PC-9 (cell line): ENCODE data around the gene STK26.

Experiments used
- EZH2 ChIP-seq: fragments of 200-600 bp; sonication (generic); IDR thresholded peaks from 2 replicates; pipeline ENCODE4 v1.8.0; 2017; ENCODE audit warnings: antibody characterized with exemption, low read depth
- TF ChIP-seq, protein P1 (sequence below): fragments of 200-600 bp; sonication (generic); conservative IDR thresholded peaks from 2 replicates; pipeline ENCODE4 v1.6.1; 2017; ENCODE audit warnings: mixed run types, antibody characterized with exemption, mild to moderate bottlenecking, moderate library complexity

DNA sequence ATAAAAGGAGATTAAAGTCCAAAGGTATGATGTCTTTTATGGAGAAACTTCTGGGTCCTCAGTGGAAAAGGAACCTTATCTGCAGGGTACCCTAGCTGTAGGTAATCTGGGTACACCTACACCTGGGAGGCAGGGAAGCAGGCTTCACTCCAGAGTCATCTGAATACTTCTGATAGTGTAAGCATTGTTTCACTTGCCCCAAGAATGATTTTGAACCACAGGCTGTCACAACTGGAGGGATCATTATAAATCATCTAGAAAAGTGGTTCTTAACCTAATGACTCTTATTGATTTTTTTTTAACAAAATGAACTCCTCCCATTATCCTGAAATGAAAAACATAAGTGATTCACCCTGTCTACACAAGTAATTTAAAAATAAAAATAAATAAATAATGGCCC is 44.0 kb upstream of the STK26 start:
- TF ChIP-seq, protein P1, sequence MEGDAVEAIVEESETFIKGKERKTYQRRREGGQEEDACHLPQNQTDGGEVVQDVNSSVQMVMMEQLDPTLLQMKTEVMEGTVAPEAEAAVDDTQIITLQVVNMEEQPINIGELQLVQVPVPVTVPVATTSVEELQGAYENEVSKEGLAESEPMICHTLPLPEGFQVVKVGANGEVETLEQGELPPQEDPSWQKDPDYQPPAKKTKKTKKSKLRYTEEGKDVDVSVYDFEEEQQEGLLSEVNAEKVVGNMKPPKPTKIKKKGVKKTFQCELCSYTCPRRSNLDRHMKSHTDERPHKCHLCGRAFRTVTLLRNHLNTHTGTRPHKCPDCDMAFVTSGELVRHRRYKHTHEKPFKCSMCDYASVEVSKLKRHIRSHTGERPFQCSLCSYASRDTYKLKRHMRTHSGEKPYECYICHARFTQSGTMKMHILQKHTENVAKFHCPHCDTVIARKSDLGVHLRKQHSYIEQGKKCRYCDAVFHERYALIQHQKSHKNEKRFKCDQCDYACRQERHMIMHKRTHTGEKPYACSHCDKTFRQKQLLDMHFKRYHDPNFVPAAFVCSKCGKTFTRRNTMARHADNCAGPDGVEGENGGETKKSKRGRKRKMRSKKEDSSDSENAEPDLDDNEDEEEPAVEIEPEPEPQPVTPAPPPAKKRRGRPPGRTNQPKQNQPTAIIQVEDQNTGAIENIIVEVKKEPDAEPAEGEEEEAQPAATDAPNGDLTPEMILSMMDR, result no peak
- no peak for TF ChIP-seq EZH2
